Loucy (cell line): ENCODE data around the gene TAPBP.

Experiments used
- H2AFZ ChIP-seq: fragments of 200-600 bp; sonication (generic); 2 replicates; pipeline ENCODE4 v1.6.0; 2016; ENCODE audit warnings: antibody characterized with exemption, mild to moderate bottlenecking, low read length, moderate library complexity
- H3F3A ChIP-seq: fragments of 200-600 bp; 2 replicates; pipeline ENCODE4 v1.6.0; 2016; ENCODE audit warnings: antibody characterized with exemption, low read depth, mild to moderate bottlenecking
- H3K27me3 ChIP-seq: fragments of 200-600 bp; sonication (generic); 2 replicates; pipeline ENCODE4 v1.6.1; 2014; ENCODE audit warnings: low read length, mild to moderate bottlenecking; ENCODE audit not compliant: insufficient read depth, poor library complexity, severe bottlenecking
- H3K36me3 ChIP-seq: fragments of 200-600 bp; sonication (generic); 2 replicates; pipeline ENCODE4 v1.6.1; 2016; ENCODE audit warnings: low read length; ENCODE audit not compliant: insufficient read depth
- H3K4me1 ChIP-seq: fragments of 200-600 bp; sonication (generic); 2 replicates; pipeline ENCODE4 v1.5.1; 2014; ENCODE audit warnings: low read length, mild to moderate bottlenecking; ENCODE audit not compliant: insufficient read depth, poor library complexity, severe bottlenecking
- H3K4me2 ChIP-seq: fragments of 200-600 bp; sonication (generic); 2 replicates; pipeline ENCODE4 v1.6.0; 2014; ENCODE audit warnings: antibody characterized with exemption, low read length, low read depth, mild to moderate bottlenecking; ENCODE audit not compliant: poor library complexity, severe bottlenecking
- H3K4me3 ChIP-seq: fragments of 200-600 bp; sonication (generic); 2 replicates; pipeline ENCODE4 v1.5.1; 2014; ENCODE audit warnings: low read length, mild to moderate bottlenecking, mixed read lengths; ENCODE audit not compliant: poor library complexity, severe bottlenecking
- H3K79me2 ChIP-seq: fragments of 200-600 bp; sonication (generic); 2 replicates; pipeline ENCODE4 v1.6.1; 2014; ENCODE audit warnings: low read length; ENCODE audit not compliant: insufficient read depth
- H3K9ac ChIP-seq: fragments of 200-600 bp; sonication (generic); 2 replicates; pipeline ENCODE4 v1.6.0; 2014; ENCODE audit warnings: mild to moderate bottlenecking, low read depth, low read length, moderate library complexity; ENCODE audit not compliant: poor library complexity, severe bottlenecking
- H3K9me2 ChIP-seq: fragments of 200-600 bp; sonication (generic); replicated peaks from 2 replicates; pipeline ENCODE4 v1.6.1; 2016; ENCODE audit warnings: low read depth, low read length, mixed read lengths
- H3K9me3 ChIP-seq: fragments of 200-600 bp; sonication (generic); 2 replicates; pipeline ENCODE4 v1.6.1; 2014; ENCODE audit warnings: mild to moderate bottlenecking, antibody characterized with exemption, low read length, low read depth; ENCODE audit not compliant: insufficient read depth
- H4K20me1 ChIP-seq: fragments of 200-600 bp; sonication (generic); 2 replicates; pipeline ENCODE4 v1.6.0; 2014; ENCODE audit warnings: antibody characterized with exemption, low read length, mild to moderate bottlenecking; ENCODE audit not compliant: insufficient read depth, poor library complexity, severe bottlenecking
- CTCF ChIP-seq: fragments of 200-600 bp; sonication (generic); conservative IDR thresholded peaks from 2 replicates; pipeline ENCODE4 v1.5.1; 2014; ENCODE audit warnings: mild to moderate bottlenecking, antibody characterized with exemption, low read length
- EZH2phosphoT487 ChIP-seq: fragments of 200-600 bp; IDR thresholded peaks from 2 replicates; pipeline ENCODE4 v1.6.1; 2018; ENCODE audit warnings: antibody characterized with exemption, mild to moderate bottlenecking, moderate library complexity, borderline replicate concordance

Gene TAPBP

GRCh38 chr6:33278810-33279209, 35.1 kb downstream of the TAPBP start:
- no peaks in the 10 kb centered on the region for H3K9me2 ChIP-seq
- no peak overlapping the region for H3K9ac ChIP-seq
- peaks cover 40% of the 10 kb centered on the region for H3K36me3 ChIP-seq
- no peaks in the 10 kb centered on the region for H3K27me3 ChIP-seq
- H3K79me2 ChIP-seq = peaks cover 30% of the 10 kb centered on the region
- peaks cover 20% of the 10 kb centered on the region for H3K4me1 ChIP-seq
- no peak overlapping the region for H3K4me2 ChIP-seq
- no peak for TF ChIP-seq CTCF
- no peak for TF ChIP-seq EZH2phosphoT487
- H4K20me1 ChIP-seq = peaks cover 29% of the 10 kb centered on the region
- no peaks in the 10 kb centered on the region for H3K9me3 ChIP-seq
- no peak overlapping the region for H3K4me3 ChIP-seq
- H3F3A ChIP-seq = peaks cover 10% of the 10 kb centered on the region; the same call in 1 of the 2 replicates
- H2AFZ ChIP-seq = no peak overlapping the region

- TF ChIP-seq CTCF = no peak
- TF ChIP-seq EZH2phosphoT487 = no peak
- Histone ChIP-seq H3K36me3 (peaks cover 44% of the 10 kb centered on the region), H4K20me1 (peaks cover 34% of the 10 kb centered on the region), H3K4me2 (no peak overlapping the region), H3K9me3 (no peaks in the 10 kb centered on the region), H3K4me3 (no peak overlapping the region), H3K27me3 (no peaks in the 10 kb centered on the region), H3K79me2 (peaks cover 34% of the 10 kb centered on the region), H3F3A (peaks cover 10% of the 10 kb centered on the region; the same call in 1 of the 2 replicates), H2AFZ (no peak overlapping the region), H3K9me2 (no peaks in the 10 kb centered on the region), H3K9ac (no peak overlapping the region), H3K4me1 (peaks cover 24% of the 10 kb centered on the region)
Measured at GRCh38 chr6:33278392-33278741, 35.5 kb downstream of the TAPBP start.

- H2AFZ ChIP-seq = no peak overlapping the region
- TF ChIP-seq CTCF (peak; percentile 9; the same call in 1 of the 2 replicates), EZH2phosphoT487 (no peak)
- peak overlapping the region; percentile 95 for H3K4me3 ChIP-seq
Measured at GRCh38 chr6:33277663-33278391, 36.1 kb downstream of the TAPBP start.

More at GRCh38 chr6:33277663-33278391, 36.1 kb downstream of the TAPBP start:
- no peaks in the 10 kb centered on the region for H3K27me3 ChIP-seq
- peaks cover 39% of the 10 kb centered on the region for H3K79me2 ChIP-seq
- H3K36me3 ChIP-seq = peaks cover 44% of the 10 kb centered on the region
- no peaks in the 10 kb centered on the region for H3K9me2 ChIP-seq
- H3K4me2 ChIP-seq = peak overlapping the region; percentile 99
- H3K4me1 ChIP-seq = peaks cover 30% of the 10 kb centered on the region
- no peaks in the 10 kb centered on the region for H3K9me3 ChIP-seq
- peak overlapping the region; percentile 62 for H3K9ac ChIP-seq
- H3F3A ChIP-seq = peaks cover 10% of the 10 kb centered on the region; the same call in 1 of the 2 replicates
- H4K20me1 ChIP-seq = peaks cover 39% of the 10 kb centered on the region
